OCI-LY7 (cell line): Measurements from ENCODE around the gene POFUT1.

Source experiments
- EZH2phosphoT487 ChIP-seq: fragments of 200-600 bp; sonication (generic); IDR thresholded peaks from 2 replicates; pipeline ENCODE4 v1.6.1; 2018; ENCODE audit warnings: low read depth, borderline replicate concordance, mild to moderate bottlenecking, mixed run types, antibody characterized with exemption, low read length, moderate library complexity, mixed read lengths
- TF ChIP-seq, protein P1 (sequence below): fragments of 200-600 bp; sonication (generic); conservative IDR thresholded peaks from 2 replicates; pipeline ENCODE4 v1.5.1; 2014; ENCODE audit warnings: mild to moderate bottlenecking, antibody characterized with exemption, low read length, moderate library complexity, mixed read lengths

DNA sequence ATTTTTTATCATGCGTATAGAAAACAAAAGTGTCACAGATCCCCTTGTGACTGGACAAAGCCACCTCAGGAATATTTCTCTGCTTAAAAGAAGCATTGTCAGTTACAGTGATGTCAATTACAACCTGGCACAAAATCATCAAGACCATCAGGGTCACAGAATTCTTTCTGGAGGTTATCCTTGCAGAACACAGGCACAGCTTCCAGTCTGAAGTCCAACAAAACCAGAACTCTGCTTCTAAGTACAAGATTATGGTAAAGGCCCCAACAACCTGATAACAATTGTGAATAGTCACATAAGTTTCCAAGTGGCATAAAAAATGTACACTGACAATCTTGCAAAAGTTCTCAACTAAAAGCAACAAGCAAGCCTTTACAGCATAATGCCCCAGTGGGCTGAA, 21.2 kb upstream of the POFUT1 start:
- TF ChIP-seq, protein P1, sequence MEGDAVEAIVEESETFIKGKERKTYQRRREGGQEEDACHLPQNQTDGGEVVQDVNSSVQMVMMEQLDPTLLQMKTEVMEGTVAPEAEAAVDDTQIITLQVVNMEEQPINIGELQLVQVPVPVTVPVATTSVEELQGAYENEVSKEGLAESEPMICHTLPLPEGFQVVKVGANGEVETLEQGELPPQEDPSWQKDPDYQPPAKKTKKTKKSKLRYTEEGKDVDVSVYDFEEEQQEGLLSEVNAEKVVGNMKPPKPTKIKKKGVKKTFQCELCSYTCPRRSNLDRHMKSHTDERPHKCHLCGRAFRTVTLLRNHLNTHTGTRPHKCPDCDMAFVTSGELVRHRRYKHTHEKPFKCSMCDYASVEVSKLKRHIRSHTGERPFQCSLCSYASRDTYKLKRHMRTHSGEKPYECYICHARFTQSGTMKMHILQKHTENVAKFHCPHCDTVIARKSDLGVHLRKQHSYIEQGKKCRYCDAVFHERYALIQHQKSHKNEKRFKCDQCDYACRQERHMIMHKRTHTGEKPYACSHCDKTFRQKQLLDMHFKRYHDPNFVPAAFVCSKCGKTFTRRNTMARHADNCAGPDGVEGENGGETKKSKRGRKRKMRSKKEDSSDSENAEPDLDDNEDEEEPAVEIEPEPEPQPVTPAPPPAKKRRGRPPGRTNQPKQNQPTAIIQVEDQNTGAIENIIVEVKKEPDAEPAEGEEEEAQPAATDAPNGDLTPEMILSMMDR, result no peak
- no peak for TF ChIP-seq EZH2phosphoT487
